ENCODE results near the gene TMEM132D. TPM values are rescaled to one million over a fixed set of nuclear protein-coding genes. Genes with fewer than 3 reads are reported as not detected.

Gene TMEM132D
- polyA plus RNA-seq, 1 donor from 2014 or later: 1.3 TPM

DNA sequence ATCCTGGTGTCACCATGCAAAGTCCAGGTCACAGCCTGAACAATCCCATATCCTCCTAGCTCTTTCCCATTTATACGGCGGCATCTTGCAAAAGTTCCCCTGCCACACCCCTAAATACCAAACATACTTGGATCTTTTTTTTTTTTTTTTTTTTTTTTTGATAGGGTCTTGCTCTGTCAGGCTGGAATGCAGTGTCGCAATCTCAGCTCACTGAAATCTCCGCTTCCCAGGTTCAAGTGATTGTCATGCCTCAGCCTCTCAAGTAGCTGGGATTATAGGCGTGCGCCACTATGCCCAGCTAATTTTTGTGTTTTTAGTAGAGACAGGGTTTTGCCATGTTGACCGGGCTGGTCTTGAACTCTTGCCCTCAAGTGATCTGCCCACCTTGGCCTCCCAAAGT lies 599.3 kb downstream of the TMEM132D start:
- no peaks in the 10 kb centered on the region for H4K20me1 ChIP-seq (ENCODE audit: insufficient read depth)
- H3K27me3 ChIP-seq (ENCODE audit: insufficient read depth, low read depth, low read length): no peaks in the 10 kb centered on the region
- H3F3A ChIP-seq (ENCODE audit: insufficient read depth, low read length, poor library complexity, severe bottlenecking): no peaks in the 10 kb centered on the region
- TF ChIP-seq MXI1 (conservative IDR thresholded peaks at IDR 0.05; ENCODE audit: poor library complexity, severe bottlenecking): no peak
- TF ChIP-seq TAF1 (IDR thresholded peaks at IDR 0.05; ENCODE audit: low read depth): no peak
- TF ChIP-seq EZH2 (IDR thresholded peaks at IDR 0.05; ENCODE audit: borderline replicate concordance, insufficient read depth, low read length, poor library complexity, severe bottlenecking): no peak
- TF ChIP-seq SMC3 (conservative IDR thresholded peaks at IDR 0.05; ENCODE audit: poor library complexity): no peak
- no peak for TF ChIP-seq RAD21 (conservative IDR thresholded peaks at IDR 0.05)
- no peak for TF ChIP-seq EP300 (conservative IDR thresholded peaks at IDR 0.05; ENCODE audit: poor library complexity, severe bottlenecking)
- TF ChIP-seq, protein P1, sequence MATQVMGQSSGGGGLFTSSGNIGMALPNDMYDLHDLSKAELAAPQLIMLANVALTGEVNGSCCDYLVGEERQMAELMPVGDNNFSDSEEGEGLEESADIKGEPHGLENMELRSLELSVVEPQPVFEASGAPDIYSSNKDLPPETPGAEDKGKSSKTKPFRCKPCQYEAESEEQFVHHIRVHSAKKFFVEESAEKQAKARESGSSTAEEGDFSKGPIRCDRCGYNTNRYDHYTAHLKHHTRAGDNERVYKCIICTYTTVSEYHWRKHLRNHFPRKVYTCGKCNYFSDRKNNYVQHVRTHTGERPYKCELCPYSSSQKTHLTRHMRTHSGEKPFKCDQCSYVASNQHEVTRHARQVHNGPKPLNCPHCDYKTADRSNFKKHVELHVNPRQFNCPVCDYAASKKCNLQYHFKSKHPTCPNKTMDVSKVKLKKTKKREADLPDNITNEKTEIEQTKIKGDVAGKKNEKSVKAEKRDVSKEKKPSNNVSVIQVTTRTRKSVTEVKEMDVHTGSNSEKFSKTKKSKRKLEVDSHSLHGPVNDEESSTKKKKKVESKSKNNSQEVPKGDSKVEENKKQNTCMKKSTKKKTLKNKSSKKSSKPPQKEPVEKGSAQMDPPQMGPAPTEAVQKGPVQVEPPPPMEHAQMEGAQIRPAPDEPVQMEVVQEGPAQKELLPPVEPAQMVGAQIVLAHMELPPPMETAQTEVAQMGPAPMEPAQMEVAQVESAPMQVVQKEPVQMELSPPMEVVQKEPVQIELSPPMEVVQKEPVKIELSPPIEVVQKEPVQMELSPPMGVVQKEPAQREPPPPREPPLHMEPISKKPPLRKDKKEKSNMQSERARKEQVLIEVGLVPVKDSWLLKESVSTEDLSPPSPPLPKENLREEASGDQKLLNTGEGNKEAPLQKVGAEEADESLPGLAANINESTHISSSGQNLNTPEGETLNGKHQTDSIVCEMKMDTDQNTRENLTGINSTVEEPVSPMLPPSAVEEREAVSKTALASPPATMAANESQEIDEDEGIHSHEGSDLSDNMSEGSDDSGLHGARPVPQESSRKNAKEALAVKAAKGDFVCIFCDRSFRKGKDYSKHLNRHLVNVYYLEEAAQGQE (IDR thresholded peaks at IDR 0.05; ENCODE audit: borderline replicate concordance): no peak
- TF ChIP-seq, protein P2, sequence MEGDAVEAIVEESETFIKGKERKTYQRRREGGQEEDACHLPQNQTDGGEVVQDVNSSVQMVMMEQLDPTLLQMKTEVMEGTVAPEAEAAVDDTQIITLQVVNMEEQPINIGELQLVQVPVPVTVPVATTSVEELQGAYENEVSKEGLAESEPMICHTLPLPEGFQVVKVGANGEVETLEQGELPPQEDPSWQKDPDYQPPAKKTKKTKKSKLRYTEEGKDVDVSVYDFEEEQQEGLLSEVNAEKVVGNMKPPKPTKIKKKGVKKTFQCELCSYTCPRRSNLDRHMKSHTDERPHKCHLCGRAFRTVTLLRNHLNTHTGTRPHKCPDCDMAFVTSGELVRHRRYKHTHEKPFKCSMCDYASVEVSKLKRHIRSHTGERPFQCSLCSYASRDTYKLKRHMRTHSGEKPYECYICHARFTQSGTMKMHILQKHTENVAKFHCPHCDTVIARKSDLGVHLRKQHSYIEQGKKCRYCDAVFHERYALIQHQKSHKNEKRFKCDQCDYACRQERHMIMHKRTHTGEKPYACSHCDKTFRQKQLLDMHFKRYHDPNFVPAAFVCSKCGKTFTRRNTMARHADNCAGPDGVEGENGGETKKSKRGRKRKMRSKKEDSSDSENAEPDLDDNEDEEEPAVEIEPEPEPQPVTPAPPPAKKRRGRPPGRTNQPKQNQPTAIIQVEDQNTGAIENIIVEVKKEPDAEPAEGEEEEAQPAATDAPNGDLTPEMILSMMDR (IDR thresholded peaks at IDR 0.05; ENCODE audit: poor library complexity, severe bottlenecking): no peak
- no peak for TF ChIP-seq POLR2AphosphoS5 (IDR thresholded peaks at IDR 0.05)
- no peaks in the 10 kb centered on the region for H3K36me3 ChIP-seq (ENCODE audit: insufficient read depth, low read length)
- H3K9ac ChIP-seq (ENCODE audit: low read length): no peak overlapping the region
- H3K9me2 ChIP-seq (ENCODE audit: insufficient read depth, low read length): no peaks in the 10 kb centered on the region
- H3K27ac ChIP-seq (ENCODE audit: low read length): no peak overlapping the region
- no peaks in the 10 kb centered on the region for H3K9me3 ChIP-seq (ENCODE audit: low read length)
- H3K79me2 ChIP-seq (replicated peaks; ENCODE audit: insufficient read depth, low read length): no peaks in the 10 kb centered on the region
- no peak overlapping the region for H2AFZ ChIP-seq (ENCODE audit: low read depth, low read length)
- no peak overlapping the region for H3K4me3 ChIP-seq (ENCODE audit: low read length)
- H3K4me2 ChIP-seq (ENCODE audit: low read length): no peak overlapping the region

DNA sequence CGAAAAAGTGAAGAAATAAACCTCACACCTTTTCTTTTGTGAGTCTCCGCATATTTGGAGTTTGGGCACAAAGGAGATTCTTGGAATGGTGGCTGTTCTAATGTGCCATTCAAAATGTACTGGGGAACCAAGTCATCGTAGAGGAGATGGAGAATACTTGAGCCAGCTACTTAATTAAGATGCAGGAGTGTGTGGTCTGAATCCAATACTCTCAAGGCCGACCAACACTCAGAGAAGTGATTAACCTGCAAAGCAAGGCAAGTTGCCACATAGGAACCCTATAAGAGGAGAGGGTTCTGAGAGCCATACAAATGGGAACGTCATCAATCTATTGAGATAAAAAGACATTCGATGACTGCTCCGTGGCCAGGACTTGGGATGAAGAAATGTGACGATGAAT lies 603.8 kb downstream of the TMEM132D start:
- Histone ChIP-seq H3K9me3 (ENCODE audit: low read length) (no peaks in the 10 kb centered on the region), H3K9ac (ENCODE audit: low read length) (no peak overlapping the region), H2AFZ (ENCODE audit: low read depth, low read length) (no peak overlapping the region), H3K4me3 (ENCODE audit: low read length) (no peak overlapping the region), H3K36me3 (ENCODE audit: insufficient read depth, low read length) (no peaks in the 10 kb centered on the region), H3K27me3 (ENCODE audit: insufficient read depth, low read depth, low read length) (no peaks in the 10 kb centered on the region), H3K9me2 (ENCODE audit: insufficient read depth, low read length) (no peaks in the 10 kb centered on the region), H3K27ac (ENCODE audit: low read length) (no peak overlapping the region), H3K79me2 (replicated peaks; ENCODE audit: insufficient read depth, low read length) (no peaks in the 10 kb centered on the region), H4K20me1 (ENCODE audit: insufficient read depth) (no peaks in the 10 kb centered on the region), H3K4me2 (ENCODE audit: low read length) (no peak overlapping the region), H3F3A (ENCODE audit: insufficient read depth, low read length, poor library complexity, severe bottlenecking) (no peaks in the 10 kb centered on the region)
- TF ChIP-seq SMC3 (conservative IDR thresholded peaks at IDR 0.05; ENCODE audit: poor library complexity) (no peak), POLR2AphosphoS5 (IDR thresholded peaks at IDR 0.05) (no peak), TAF1 (IDR thresholded peaks at IDR 0.05; ENCODE audit: low read depth) (no peak)
- TF ChIP-seq, protein P2 (IDR thresholded peaks at IDR 0.05; ENCODE audit: poor library complexity, severe bottlenecking): no peak

All from neural cell (in vitro differentiated cells).